ENCODE measurements around the gene ING5.

ING5 gene

DNA sequence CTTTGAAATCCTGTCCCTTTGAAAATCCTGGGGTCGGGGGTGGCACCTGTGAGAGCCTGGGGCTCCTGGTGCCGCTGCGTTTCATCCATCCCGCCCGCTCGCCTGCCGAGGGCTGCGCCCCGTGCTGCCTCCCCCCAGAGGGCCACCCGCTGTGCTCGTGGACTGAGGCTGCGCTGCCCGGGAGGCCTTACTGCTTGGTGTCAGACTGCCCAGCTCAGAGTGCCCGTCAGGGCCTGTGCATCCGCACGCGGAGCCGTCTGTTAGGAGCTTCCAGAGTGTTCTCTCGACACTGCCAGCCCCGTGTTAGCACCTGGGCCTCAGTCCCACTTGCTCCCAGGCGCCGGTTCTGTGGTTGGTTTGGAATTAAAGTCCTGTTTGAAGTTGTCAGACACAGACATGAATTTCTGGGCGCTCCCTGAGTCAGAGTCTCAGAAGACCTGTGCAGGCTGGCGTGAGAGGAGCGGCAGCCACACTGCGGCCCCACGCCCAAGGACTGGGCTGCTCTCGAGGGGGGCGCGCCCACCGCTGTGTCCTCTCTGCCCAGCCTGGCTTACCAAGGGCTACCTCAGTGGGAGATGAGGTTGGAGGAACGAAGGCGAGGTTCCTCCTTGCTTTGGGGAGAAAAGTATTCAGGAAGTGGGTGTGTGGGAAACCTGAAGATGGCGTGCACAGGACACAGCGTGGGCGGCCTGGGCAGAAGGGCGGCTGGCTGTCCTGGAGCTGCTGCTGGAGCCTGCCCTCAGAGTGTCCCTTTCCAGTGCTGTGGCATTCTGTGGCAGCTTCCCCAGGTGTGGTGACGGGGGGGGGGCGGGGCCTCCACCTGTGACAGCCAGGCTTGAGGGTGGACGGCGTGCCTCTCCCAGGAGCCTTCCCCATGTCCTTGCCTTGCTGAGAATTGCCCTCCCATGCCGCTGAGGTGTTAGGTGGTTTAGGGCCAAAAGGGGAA, 29.3 kb upstream of the ING5 start:
- DNase-seq: no peak

DNA sequence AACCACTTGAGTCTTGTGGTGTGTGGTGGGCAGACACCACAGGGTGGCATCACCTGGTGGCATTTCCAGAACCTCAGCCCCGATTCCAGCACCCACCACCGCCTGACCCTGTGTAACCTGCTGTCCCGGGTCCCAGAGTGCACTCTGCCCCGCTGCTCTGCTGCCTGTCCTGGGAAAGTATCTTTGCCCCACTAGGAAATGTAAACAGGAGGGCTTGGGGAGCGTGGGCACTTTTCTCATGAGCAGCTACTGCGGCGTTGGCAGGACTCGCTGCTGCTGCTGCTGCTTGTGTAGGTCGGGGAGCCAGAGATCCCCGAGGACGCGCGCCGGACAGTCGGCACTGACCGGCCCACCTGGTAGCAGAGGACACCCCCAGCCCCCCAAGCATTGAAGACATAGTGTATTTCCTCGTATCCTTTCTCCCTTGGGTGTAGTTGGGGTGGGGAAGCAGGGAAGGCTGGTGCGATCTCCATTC, 28.6 kb upstream of the ING5 start:
- DNase-seq: no peak

DNA sequence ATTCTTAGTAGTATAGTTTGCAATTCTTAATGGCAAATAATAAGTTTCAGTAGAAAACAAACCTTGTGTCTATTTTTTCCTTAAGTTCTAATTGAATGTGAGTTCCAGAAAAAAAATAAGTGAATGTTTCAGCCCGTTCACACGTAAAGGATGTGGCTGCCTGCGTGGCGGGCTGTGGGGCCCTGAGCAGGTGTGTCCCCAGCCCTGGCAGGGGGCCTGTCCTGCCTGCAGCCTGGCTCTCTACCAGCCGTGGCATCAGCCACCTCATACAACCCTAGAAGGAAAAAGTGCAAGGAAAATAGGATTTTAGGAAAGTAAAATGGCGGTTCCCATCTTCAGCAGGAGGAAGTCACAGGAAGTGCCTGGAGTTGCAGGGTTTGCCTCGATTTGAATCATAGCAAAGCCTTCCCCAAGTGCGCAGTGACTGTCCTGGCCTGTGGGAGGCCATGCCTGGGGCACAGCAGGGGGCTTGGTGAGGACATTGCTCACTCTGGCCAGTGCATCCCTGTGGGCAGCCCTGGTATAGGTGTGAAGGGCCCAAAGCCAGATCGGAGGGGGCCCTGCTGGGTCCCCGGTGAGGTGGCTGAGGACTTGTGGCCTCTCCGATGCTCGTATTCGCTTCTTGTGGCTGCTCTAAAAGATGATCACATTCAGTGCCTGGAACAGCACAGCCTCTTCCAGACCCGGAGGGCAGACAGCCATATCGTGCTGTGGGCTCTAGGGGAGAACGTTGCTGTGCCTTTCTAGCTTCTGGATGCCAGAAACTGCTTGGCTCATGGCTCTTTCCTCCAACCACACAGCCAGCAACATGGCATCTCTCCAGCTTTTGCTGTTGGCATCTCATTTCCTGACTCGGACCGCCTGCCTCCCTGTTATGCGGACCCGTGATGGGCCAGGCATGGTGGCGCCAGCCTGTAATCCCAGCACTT, 27.8 kb upstream of the ING5 start:
- no peak for DNase-seq

DNA sequence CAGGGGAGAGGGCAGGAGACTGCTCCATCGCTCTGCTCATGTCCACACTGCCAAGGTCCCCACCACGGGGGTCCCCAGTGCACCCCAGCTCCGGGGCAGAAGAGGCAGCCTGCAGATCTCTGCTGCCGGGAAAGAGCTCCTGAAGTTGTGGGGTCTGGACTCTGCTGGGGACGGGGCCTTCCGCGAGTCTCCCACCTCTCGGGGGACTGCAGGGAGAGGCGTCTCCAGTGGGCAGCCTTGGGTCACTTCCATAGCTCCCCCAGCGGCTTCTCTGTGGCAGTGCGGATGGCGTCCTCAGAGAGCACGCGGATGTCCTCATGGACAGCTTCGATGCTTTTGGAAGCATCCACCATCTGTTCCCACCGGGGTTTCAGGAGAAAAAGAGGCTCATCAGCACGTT, 26.0 kb upstream of the ING5 start:
- DNase-seq: no peak

DNA sequence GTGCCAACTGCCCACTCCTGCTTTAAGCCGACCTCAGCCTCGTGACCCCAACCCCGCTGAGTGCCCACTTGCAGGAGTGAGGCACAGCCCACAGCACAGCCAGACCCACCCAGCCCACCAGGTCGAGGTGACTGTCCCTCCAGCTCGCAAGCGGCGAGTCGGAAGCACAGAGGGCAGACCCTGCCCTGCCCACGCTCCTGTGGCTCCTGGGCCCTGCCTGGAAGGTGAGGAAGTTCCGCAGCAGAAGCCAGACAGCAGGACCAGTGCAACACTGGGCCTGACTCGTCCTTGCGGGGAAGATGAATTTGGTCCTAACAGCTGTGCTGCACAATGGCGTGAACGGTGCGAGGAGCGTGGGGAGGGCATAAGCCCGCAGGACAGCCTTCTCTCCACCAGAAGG, 25.2 kb upstream of the ING5 start:
- DNase-seq: no peak

DNA sequence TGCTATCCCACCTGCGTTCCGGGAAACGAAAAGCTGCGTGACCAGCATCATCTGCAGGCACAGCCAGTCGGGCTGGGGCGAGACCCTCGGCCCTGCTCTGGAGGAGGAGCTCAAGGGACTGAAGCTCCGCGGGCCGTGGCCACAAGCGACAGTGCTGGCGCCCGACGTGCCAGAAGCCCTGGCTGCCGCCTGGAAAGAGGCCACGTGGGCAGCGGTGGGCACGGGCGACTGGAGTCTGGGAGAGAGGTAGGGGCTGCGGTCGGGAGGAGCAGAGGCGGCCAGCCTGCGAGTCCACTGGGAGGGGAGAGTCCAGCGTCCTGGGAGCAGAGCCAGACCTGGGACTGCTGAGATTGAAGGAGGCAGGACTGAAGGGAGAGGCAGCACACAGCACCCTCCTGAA, 24.4 kb upstream of the ING5 start:
- DNase-seq: no peak

DNA sequence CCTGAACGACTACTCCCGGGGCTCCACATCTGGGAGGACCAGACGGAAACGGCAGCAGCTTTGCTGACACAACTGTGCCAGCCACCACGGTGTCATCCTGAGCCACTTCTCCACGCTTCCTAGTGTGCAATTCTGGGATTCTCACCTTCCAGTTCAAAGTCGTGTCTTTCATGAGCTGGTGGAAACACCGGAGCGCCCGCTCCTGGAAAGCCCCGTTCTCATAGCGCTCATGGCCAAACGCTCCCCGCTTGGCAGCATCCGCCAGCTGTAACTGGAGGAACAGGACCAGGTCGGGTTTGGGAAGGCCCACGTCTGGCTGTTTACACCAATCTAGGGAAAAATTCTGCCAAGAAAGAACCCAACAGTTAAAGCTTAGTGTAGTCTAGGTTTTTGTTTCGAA, 23.5 kb upstream of the ING5 start:
- no peak for DNase-seq

DNA sequence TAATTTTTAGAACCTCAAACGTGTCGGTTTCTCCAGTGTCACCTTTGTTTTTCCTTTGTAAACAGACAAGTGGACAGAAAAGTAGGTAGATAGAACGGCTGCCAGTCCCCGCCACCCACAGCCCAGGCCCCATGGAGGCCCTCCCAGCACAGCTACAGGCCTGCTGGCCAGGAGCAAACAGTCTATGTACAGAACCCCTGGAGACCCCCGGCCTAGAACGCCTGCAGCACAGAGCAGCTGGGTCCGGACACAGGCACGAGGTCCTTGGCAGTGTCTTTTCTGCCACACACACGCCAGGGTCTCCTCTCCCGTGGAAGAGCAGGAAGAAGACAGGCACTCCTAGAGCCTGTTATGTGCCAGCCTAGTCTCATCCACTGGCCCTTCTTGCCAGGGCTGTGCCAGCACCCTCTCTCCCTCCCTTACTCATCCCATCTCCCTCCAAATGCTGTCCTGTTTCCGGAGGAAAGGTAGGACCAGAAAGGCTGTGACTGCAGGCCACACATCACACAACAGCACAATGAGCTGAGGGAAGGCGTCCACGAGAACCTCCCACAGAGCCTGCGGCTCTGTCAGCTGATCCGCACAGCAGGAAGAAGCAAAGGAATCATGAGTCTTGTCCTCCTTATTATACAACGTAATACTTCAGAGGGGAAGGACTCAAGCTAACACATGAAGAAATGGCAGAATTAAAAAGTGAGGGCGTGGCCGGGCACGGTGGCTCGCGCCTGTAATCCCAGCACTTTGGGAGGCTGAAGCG, 22.9 kb upstream of the ING5 start:
- no peak for DNase-seq

DNA sequence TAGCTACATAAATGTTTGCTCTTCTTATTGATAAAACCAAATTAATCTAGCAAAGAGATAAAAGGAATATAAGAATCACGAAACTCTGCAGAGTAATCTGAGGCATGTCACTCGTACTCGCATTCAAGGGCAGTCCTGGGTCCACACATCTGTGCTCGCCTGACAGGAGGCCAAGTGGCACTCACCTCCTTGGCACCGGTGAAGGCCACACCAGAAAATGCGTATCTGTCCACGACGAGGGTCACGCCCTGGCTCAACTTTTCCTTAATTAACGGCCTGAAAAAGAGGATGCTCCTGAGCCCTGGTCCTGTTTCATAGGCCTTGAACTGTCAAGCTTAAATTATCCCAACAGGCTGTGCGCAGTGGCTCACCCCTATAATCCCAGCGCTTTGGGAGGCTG, 21.8 kb upstream of the ING5 start:
- DNase-seq: no peak

DNA sequence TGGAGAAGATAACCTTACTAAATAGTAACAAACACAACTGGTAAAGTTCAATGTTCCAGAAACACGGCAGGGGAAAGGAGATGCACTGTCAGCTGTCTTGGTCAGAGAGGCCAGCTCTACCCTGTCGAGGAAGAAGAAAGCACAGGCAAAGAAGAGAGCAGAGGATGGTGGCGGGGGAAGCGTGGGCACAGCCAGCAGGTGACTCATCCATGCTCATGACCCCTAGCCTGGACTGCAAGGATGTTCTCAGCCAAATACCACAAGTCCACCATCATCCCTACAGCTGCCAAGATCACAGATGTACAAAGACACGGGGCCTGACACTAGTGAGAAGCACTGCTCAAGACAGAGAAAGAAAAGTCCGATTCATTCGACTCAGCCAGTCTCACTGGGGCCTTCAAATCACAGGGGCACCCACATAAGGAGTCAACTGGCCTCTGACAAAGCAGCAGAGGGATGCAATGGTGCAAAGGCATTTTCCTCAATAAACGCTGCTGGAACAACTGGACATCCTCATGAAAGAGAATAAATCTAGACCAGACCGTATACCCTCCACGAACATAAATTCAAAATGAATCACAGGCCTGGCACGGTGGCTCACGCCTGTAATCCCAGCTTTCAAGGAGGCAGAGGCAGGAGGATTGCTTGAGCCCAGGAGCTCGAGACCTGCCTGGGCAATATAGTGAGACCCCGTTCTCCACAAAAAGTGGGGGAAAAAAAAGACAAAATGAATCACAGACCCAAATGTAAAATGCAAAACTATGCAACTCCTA, 20.8 kb upstream of the ING5 start:
- no peak for DNase-seq

DNA sequence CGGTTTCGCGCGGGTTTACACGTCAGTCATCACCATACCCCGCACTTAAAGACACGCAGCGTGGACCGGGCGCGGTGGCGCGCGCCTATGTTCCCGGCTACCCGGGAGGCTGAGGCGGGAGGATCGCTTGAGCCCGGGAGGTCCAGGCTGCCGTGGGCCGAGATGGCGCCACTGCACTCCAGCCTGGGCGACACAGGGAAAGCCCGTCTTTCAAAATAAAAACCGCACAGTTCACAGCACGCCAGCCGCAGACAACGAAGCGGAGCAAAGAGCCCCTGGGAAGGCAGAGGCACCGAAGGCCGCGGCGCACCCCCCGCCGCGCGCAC, 15.6 kb upstream of the ING5 start:
- no peak for DNase-seq

DNA sequence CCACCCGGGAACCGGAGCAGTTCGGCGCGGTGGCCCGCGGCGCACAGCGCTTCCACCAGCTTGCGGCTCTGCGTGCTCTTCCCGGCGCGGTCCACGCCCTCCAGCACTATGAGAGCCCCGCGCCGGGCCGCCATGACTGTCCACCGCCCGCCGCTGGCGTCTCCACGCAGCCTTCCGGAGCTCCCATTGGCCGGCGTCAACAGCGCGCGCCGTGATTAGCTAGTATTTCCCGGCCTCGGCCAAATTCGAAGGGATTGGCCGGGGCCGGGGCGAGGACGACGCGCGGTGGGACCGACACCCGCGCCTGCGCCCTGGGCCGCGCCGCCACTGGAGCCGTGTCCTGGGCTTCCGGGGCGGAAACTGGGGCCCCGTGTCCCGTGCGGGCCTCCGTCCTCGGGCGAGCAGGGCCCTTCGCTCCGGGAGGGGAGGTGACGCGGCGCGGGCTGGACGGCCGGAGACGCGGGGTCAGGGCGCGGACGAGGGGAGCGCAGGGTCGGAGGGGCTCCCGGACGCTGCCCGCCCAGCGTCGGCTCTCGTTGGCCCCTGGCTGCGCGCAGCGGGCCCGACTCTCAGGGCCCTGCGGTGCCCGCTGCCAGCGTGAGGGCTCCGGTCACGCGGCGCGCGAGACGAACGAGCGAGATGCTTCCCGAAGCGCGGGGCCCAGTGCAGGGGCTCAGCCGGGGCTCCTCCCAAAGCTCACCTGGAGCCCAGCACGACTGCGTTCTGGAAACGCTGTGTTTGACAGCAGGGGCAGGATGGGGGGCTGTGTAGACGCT, 15.0 kb upstream of the ING5 start, which contains the start of gene DTYMK:
Gene DTYMK (minus strand): TSS at position 166 of the 776 bp plus-strand sequence. CDS start 32 bp downstream, at position 134.
- peak; percentile 92 to 94 (median 92) for DNase-seq

DNA sequence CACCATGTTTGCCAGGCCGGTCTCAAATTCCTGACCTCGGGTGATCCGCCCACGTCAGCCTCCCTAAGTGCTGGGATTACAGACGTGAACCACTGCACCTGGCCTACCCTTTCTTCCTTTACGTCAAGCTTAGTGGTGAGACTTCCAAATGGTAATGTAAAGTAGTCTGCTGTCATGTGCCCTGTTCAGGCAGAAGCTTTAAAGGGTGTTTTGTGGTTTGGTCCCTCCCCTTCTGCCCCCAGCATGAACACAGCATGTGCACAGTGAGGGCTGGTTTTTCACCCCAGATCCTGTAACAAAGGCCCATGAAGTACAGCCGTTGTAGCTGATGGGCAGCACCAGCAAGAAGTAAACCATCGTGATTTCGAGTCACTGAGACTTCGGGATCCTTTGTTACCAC, 12.5 kb upstream of the ING5 start:
- DNase-seq: no peak

DNA sequence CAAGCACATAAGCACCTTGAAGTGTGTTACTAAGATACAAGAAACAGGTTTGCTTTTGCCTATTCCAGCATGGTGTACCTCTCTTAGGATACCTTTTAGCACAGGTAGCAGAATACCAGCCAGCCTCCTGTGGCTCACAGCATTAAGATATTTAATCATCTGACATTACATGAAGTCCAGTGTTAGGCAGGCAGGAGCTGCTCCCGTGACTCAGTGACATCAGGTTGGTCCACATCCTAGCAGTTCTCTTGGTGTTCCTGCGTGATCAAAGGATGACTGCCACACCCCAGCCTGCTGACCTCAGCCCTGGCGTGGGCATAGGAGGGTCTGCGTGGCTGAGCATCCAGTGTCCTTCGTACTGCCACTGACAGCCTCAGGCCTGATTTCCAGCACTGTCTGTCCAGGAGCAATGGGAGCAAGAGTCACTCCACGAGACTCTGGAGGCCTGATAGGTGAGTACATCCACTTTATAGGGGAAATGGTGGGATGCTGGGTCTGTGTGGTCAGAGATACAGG, 11.6 kb upstream of the ING5 start:
- no peak for DNase-seq

DNA sequence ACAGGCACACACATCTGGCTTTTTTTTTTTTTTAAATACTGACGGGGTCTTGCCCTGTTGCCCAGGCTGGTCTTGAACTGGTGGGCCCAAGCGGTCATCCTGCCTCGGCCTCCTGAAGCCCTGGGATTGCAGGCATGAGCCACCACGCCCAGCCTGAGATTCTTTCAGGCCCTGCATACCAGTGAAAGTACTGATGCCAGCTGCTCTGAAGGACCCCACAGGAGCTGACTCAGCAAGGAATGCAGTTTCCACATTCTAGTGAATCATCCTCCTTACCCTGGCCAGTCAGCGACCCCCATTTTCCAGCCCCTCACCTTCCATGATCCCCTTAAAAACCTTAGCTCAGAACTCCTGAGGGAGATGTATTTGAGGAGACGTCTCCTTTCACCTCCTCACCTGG, 9.4 kb upstream of the ING5 start:
- DNase-seq: no peak

DNA sequence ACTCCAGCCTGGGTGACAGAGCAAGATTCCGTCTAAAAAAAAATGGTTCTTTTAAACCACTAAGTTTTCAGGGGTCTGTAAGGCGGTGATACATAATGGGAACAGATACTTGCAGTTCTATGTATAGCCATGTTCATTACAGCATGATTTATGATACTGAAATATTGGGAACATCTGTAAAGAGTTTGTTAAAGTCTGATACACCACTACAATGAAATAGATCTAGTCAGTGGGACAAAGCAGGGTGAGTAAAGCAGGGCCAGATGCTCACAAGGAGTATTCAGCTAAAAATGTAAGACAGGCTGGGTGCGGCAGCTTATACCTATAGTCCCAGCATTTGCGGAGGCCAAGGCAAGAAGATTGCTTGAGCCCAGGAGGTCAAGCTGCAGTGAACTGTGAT, 6.2 kb upstream of the ING5 start:
- no peak for DNase-seq

DNA sequence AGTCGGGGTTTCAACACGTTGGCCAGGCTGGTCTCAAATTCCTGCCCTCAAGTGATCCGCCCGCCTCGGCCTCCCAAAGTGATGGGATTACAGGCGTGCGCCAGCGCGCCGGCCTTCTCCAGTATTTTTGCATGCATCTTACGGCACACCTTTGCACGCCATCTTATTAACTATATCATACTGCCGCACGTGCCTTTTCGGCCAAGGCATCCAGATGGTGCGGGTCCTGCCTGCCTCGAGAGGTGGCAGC, 765 bp upstream of the ING5 start:
- no peak for DNase-seq

DNA sequence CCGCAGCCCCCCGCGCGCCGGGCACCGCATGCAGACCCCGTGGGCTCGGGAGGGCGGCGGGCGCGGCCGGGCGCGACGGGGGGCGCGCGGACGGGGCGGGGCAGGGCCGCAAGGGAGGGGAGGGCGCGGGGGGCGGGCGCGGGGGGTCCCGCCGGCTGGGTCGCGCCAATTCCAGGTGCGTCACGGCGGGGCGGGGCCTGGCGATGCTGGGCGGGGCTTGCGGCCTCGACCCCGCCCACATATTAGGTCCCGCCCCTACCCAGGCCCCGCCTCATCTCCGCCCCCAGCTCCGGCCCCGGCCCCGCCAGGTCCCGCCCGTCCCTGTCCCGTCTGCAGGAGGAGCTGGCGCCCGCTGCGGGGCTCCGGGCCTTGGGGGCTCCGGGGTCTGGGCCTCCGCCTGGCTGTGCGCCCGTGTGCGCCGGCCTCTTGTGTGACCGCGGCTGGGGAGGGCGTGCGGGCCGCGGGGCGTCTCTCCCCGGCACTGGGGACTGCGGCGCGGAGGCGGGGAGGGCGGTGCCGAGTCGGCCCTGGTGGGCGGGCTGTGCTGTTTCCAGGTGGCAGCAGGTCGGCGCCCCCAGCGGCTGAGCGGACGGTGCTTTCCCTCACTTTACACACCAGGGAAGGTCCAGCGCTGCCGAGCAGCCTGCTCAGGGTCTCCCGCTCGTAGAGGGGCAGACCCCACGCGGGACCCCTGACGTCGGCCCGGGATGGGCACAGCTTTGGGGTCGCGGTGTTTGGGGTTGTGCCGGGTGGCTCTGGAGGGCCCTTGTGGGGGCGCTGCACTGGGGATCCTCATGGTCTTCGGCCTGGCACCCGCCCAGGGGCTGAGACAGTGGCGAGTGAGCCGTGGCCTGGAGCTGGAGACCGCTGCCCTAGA, 554 bp downstream of the ING5 start:
- peak; percentile 73 to 87 (median 81) for DNase-seq

DNA sequence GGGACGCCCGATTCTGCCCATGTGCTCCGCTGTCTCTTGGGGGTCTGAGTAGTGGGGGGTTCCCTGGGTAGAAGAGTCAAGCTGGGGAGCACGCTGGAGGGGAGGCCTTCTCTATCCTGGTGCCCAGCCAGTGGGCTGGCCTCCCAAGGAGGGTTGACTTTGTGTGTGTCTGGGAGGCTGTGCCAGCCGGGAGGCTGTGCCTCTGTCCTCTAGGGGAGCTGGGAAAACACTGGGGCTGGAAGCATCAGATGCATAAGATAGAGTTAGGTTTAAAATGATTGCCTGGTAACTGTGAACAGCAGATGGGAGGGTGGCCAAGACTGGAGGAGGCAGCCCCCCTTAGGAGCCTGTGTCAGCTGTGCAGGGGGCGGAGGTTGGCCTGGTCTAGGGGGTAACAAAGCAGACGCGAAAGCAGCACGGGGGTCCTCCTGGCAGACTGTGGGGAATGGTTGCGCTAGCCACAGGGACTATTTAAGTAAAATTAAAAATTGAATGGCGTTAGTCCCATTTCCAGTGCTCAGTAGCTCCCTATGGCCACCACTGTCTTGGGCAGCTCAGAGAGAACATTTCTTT, 1.3 kb downstream of the ING5 start:
- DNase-seq: no peak

DNA sequence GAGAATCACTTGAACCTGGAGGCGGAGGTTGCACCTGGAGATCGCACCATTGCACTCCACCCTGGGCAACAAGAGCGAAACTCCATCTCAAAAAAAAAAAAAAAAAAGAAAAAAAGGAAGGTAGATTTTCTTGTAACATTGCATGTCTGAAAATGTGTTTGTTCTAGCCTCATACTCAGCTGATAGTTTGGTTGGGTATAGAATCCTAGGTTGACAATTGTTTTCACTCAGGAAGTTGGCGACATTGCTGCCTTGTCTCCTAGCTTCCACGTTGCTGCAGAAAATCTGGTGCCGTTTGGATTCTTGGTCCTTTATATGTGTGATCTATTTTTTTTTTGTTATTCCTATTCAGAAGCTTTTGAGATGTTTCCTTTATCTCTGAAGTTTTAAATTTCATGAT, 4.7 kb downstream of the ING5 start:
- DNase-seq: no peak
